ENCODE results near the gene FBXW7. TPM values are rescaled to one million over a fixed set of nuclear protein-coding genes. Genes with fewer than 3 reads are reported as not detected.

FBXW7 gene
- total and polyA plus RNA-seq, 2 donors (not counting 1 experiment from before 2014, with no cell fraction given): 23.0 to 125 TPM

DNA sequence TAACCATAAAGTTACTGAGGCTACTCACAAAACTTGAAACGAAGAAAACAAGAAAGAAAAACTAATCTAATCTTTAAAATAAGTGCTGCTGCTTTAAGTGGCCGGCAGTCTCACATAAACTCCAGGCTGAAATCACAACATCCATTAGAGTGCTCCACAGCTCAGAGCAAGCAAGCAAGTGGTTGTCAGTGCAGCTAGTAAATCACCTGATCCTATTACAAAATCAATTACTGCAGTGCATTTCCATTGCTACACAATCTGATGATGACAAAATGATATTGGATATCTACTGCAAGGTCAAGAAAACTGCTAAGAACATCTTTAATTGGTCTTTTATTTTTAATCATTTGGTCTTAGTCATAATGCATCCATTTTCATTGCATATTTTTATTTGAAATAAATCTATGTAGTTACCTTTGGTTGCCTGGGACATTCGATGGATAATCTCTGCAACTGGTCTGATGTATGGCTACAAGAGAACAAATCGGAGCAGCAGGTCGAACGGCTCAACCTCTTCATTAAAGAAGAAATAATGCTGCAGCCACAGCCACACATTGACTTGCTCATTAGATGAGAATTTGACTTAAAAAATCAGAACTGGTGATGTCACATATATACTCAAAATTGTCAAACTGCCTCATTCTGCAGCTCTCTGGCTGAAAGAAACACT is 87.7 kb downstream of the FBXW7 start:
- no peak overlapping the region for H3K27ac Mint-ChIP-seq
- CTCF ChIA-PET: interaction anchor here (0.6 to 4.1 kb wide), 4 partner anchors 50 to 287 kb away, joined by 3 to 12 read pairs (median 4); no protein-coding TSS in a partner anchor

DNA sequence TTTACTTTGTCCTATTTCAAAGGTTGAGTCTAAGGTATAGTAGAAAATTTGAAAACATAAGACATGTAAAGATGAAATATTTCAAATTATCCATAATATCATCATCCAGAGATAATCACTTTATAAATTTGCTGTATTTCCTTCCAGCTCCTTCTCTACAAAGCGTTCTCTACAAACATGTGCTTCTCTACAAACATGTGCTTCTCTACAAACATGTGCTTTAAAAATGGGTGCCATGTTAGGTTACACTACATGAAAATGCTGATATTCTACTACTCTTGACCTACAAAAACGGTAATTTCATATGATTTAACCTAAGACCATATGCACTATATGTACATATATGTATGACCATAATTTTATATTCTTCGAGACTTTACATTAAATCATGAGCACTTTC is 92.0 kb downstream of the FBXW7 start:
- Mint-ChIP-seq H3K9me3 (ENCODE audit: insufficient read depth) (no peaks in the 10 kb centered on the region), H3K4me3 (no peak overlapping the region), H3K27ac (no peak overlapping the region), H3K4me1 (peaks cover 2% of the 10 kb centered on the region), H3K27me3 (no peaks in the 10 kb centered on the region)
- no peak overlapping the region for H3K27ac ChIP-seq (ENCODE audit: low read length in 2 of 2)
- no peak overlapping the region for H3K4me3 ChIP-seq (ENCODE audit: control extremely low read depth in 1 of 5, extremely low read depth in 1 of 5, insufficient read depth in 1 of 5, low read depth in 2 of 5, low read length in 4 of 5)
- H2AFZ ChIP-seq (ENCODE audit: insufficient read depth, low read depth, low read length, poor library complexity, severe bottlenecking): no peak overlapping the region
- H3K9ac ChIP-seq (ENCODE audit: low read length): no peak overlapping the region
- TF ChIP-seq, protein P1, sequence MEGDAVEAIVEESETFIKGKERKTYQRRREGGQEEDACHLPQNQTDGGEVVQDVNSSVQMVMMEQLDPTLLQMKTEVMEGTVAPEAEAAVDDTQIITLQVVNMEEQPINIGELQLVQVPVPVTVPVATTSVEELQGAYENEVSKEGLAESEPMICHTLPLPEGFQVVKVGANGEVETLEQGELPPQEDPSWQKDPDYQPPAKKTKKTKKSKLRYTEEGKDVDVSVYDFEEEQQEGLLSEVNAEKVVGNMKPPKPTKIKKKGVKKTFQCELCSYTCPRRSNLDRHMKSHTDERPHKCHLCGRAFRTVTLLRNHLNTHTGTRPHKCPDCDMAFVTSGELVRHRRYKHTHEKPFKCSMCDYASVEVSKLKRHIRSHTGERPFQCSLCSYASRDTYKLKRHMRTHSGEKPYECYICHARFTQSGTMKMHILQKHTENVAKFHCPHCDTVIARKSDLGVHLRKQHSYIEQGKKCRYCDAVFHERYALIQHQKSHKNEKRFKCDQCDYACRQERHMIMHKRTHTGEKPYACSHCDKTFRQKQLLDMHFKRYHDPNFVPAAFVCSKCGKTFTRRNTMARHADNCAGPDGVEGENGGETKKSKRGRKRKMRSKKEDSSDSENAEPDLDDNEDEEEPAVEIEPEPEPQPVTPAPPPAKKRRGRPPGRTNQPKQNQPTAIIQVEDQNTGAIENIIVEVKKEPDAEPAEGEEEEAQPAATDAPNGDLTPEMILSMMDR (IDR thresholded peaks at IDR 0.05): no peak
- no peak for TF ChIP-seq EZH2 (IDR thresholded peaks at IDR 0.05; ENCODE audit: borderline replicate concordance, insufficient read depth, low read depth, low read length, poor library complexity, severe bottlenecking)
- no peaks in the 10 kb centered on the region for H3K36me3 ChIP-seq (replicated peaks in 1 of 2; ENCODE audit: control extremely low read depth in 1 of 2, control insufficient read depth in 1 of 2, extremely low read depth in 1 of 2, insufficient read depth in 2 of 2, low read length in 1 of 2)
- no peaks in the 10 kb centered on the region for H3K4me1 ChIP-seq (ENCODE audit: control insufficient read depth in 2 of 2, insufficient read depth in 2 of 2, low read length in 2 of 2)
- intact Hi-C loops (cut with micrococcal nuclease): loop anchor here (5.0 kb wide), 1 partner anchor 33 kb away; no protein-coding TSS in a partner anchor
- no peaks in the 10 kb centered on the region for H4K20me1 ChIP-seq (ENCODE audit: control insufficient read depth, insufficient read depth, low read length, poor library complexity, severe bottlenecking)
- DNase-seq (no peak), ATAC-seq (ENCODE audit: low read depth) (no peak)
- ChIA-PET POLR2A (no interaction called here), CTCF (interaction anchor here (1.0 kb wide), 1 partner anchor 211 kb away, joined by 3 read pairs; no protein-coding TSS in a partner anchor)
- H3K4me2 ChIP-seq (replicated peaks; ENCODE audit: low read depth, low read length, poor library complexity, severe bottlenecking): no peak overlapping the region
- no peaks in the 10 kb centered on the region for H3K9me3 ChIP-seq (ENCODE audit: control extremely low read depth in 1 of 3, control insufficient read depth in 2 of 3, insufficient read depth in 1 of 3, low read length in 2 of 3)
- no CpG with 5 or more reads among the region's 3 CpGs for WGBS (ENCODE audit: insufficient coverage)
- peaks cover 82% of the 10 kb centered on the region for H3K79me2 ChIP-seq (ENCODE audit: control insufficient read depth, insufficient read depth, low read length)
- H3K27me3 ChIP-seq (replicated peaks in 1 of 4; ENCODE audit: control extremely low read depth in 1 of 4, control insufficient read depth in 3 of 4, insufficient read depth in 4 of 4, low read length in 3 of 4): no peaks in the 10 kb centered on the region

More for the DNA sequence above, 87.7 kb downstream of the FBXW7 start:
- H3K9me3 ChIP-seq (ENCODE audit: control extremely low read depth in 1 of 3, control insufficient read depth in 2 of 3, insufficient read depth in 1 of 3, low read length in 2 of 3): no peaks in the 10 kb centered on the region
- intact Hi-C loops (cut with micrococcal nuclease): no loop called here
- no peaks in the 10 kb centered on the region for H3K27me3 ChIP-seq (replicated peaks in 1 of 4; ENCODE audit: control extremely low read depth in 1 of 4, control insufficient read depth in 3 of 4, insufficient read depth in 4 of 4, low read length in 3 of 4)
- H3K79me2 ChIP-seq (ENCODE audit: control insufficient read depth, insufficient read depth, low read length): peaks cover 79% of the 10 kb centered on the region
- no peak for ATAC-seq (ENCODE audit: low read depth)
- no peaks in the 10 kb centered on the region for H3K9me3 Mint-ChIP-seq (ENCODE audit: insufficient read depth)
- no peak overlapping the region for H2AFZ ChIP-seq (ENCODE audit: insufficient read depth, low read depth, low read length, poor library complexity, severe bottlenecking)
- WGBS (ENCODE audit: insufficient coverage): 100% methylated on average over 1 of the region's 6 CpGs
- H3K4me2 ChIP-seq (replicated peaks; ENCODE audit: low read depth, low read length, poor library complexity, severe bottlenecking): no peak overlapping the region
- H3K9ac ChIP-seq (ENCODE audit: low read length): no peak overlapping the region
- no peak for DNase-seq
- H3K27me3 Mint-ChIP-seq: no peaks in the 10 kb centered on the region
- H3K4me3 ChIP-seq (ENCODE audit: control extremely low read depth in 1 of 5, extremely low read depth in 1 of 5, insufficient read depth in 1 of 5, low read depth in 2 of 5, low read length in 4 of 5): no peak overlapping the region
- TF ChIP-seq EZH2 (IDR thresholded peaks at IDR 0.05; ENCODE audit: borderline replicate concordance, insufficient read depth, low read depth, low read length, poor library complexity, severe bottlenecking): no peak
- no peak overlapping the region for H3K27ac ChIP-seq (ENCODE audit: low read length in 2 of 2)
- no peak overlapping the region for H3K4me3 Mint-ChIP-seq
- H4K20me1 ChIP-seq (ENCODE audit: control insufficient read depth, insufficient read depth, low read length, poor library complexity, severe bottlenecking): no peaks in the 10 kb centered on the region
- H3K4me1 Mint-ChIP-seq: peaks cover 13% of the 10 kb centered on the region
- POLR2A ChIA-PET: no interaction called here
- peaks cover 2 to 3% of the 10 kb centered on the region in 2 experiments for H3K36me3 ChIP-seq (replicated peaks in 1 of 2; ENCODE audit: control extremely low read depth in 1 of 2, control insufficient read depth in 1 of 2, extremely low read depth in 1 of 2, insufficient read depth in 2 of 2, low read length in 1 of 2)
- H3K4me1 ChIP-seq (ENCODE audit: control insufficient read depth in 2 of 2, insufficient read depth in 2 of 2, low read length in 2 of 2): peaks cover 5 to 9% of the 10 kb centered on the region in 2 donors
